Muscle layer of duodenum (tissue), 2 donors: ENCODE results near the gene RNASE7.

Experiments
- H3K27ac ChIP-seq: one replicate; pipeline ENCODE4 v1.7.0; 2013; ENCODE audit warnings: mild to moderate bottlenecking, low read length
- H3K27me3 ChIP-seq: one replicate; pipeline ENCODE4 v1.7.0; 2013; ENCODE audit warnings: low read depth, mild to moderate bottlenecking, control low read depth, low read length
- H3K36me3 ChIP-seq, 2 donors: one replicate each; pipeline ENCODE4 v1.7.0; 2013; ENCODE audit warnings: low read length in 2 of 2, control low read depth in 1 of 2, mild to moderate bottlenecking in 1 of 2; ENCODE audit not compliant: insufficient read depth in 2 of 2, control insufficient read depth in 1 of 2
- H3K4me1 ChIP-seq, 2 donors: one replicate each; pipeline ENCODE4 v1.7.0; 2013; ENCODE audit warnings: low read length in 2 of 2, mild to moderate bottlenecking in 2 of 2, control low read depth in 1 of 2, moderate library complexity in 1 of 2; ENCODE audit not compliant: insufficient read depth in 2 of 2, control insufficient read depth in 1 of 2
- H3K4me3 ChIP-seq, 2 donors: one replicate each; pipeline ENCODE4 v1.7.0; 2013; ENCODE audit warnings: low read length in 2 of 2, low read depth in 1 of 2, mild to moderate bottlenecking in 1 of 2
- H3K9me3 ChIP-seq, 2 donors: one replicate each; pipeline ENCODE4 v1.7.0; 2013; ENCODE audit warnings: low read length in 2 of 2, control low read depth in 1 of 2, mild to moderate bottlenecking in 1 of 2; ENCODE audit not compliant: control insufficient read depth in 1 of 2
- donor health status: healthy.

The RNASE7 gene

DNA sequence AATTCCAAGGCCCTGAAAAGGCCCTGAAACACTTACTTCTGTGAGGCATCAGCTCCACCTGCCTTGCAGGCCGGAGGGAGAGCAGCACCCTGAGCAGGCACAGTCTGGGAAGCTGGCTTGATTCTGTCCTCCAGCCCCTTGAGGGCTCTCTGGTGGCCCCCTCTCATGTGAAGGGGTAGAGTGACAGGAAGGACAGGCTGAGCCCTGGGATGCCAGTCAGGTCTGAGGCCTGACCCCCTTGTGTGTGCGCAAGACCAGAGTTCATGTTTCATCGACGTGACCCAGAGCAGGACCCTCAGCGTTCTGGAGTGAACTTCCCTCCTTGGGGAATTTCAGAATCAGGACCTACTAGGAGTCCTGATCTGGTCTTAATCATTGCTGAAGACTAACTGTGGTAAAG is 16.7 kb downstream of the RNASE7 start:
- H3K27ac ChIP-seq, result no peak overlapping the region
- H3K27me3 ChIP-seq, result no peaks in the 10 kb centered on the region
- no peak overlapping the region for H3K4me3 ChIP-seq
- no peaks in the 10 kb centered on the region for H3K9me3 ChIP-seq
- H3K4me1 ChIP-seq, result no peaks in the 10 kb centered on the region
- no peaks in the 10 kb centered on the region for H3K36me3 ChIP-seq

GRCh38 chr14:21059842-21060613 is 17.9 kb downstream of the RNASE7 start:
- Histone ChIP-seq H3K27ac (no peak overlapping the region), H3K4me1 (no peaks in the 10 kb centered on the region), H3K9me3 (no peaks in the 10 kb centered on the region), H3K36me3 (no peaks in the 10 kb centered on the region), H3K4me3 (no peak overlapping the region), H3K27me3 (no peaks in the 10 kb centered on the region)

DNA sequence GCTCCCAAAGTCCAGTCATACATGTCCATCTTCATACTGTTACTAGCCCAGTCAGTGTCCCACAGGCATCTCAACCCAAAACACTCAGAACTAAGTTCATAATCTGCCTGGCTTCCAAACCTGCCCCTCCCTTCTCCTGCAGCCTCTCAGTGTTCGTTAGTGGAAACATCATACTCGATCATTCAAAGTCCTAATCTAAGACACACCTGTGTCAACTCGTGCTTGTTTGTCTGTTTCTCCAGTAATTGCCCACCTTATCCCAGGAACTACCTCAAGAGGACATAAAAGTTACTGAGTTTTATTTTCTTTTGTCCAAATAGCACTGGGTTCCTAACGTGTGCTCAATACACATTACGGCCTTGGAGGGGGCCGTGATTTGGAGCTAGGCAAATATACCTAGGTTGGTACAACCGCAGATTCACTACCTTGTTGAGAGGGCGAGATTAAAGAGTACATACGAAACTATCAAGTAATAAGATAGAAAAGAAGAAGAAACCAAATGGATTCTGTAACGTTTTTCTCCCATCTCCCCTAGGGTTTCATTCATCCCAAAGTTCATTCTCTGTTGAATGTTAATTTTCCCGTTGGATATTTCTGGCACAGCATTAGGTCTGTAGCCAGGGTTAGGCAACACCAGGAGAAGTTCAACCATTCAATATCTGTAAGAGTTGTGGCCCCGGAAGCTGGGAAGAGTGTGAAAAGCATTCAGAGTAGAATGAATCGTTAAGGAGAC is 18.6 kb downstream of the RNASE7 start:
- H3K4me3 ChIP-seq, result no peak overlapping the region
- H3K27me3 ChIP-seq, result no peaks in the 10 kb centered on the region
- no peaks in the 10 kb centered on the region for H3K4me1 ChIP-seq
- H3K36me3 ChIP-seq, result no peaks in the 10 kb centered on the region
- H3K27ac ChIP-seq, result no peak overlapping the region
- H3K9me3 ChIP-seq, result no peaks in the 10 kb centered on the region

DNA sequence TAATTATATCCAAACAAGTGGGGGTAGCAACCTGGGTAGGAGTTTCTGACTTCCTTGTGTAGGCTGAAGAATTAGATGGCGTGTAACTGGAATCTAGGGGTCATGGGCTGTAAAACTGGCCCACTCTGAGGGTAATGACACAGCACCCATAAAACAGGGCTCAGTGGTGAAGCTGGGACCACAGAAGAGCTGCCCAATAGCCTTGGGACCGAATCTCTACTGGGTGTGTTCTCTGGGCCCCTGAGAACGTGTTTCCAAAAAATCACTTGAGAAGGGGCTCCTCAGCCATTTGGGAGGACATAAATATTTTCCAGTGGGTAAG is 19.1 kb downstream of the RNASE7 start:
- Histone ChIP-seq H3K27me3 (no peaks in the 10 kb centered on the region), H3K27ac (no peak overlapping the region), H3K4me3 (no peak overlapping the region), H3K36me3 (no peaks in the 10 kb centered on the region), H3K9me3 (no peaks in the 10 kb centered on the region), H3K4me1 (no peaks in the 10 kb centered on the region)

- Histone ChIP-seq H3K4me3 (no peak overlapping the region), H3K27me3 (no peaks in the 10 kb centered on the region), H3K4me1 (peaks cover 0 to 3% of the 10 kb centered on the region in 2 donors), H3K27ac (no peak overlapping the region), H3K36me3 (no peaks in the 10 kb centered on the region), H3K9me3 (no peaks in the 10 kb centered on the region)
Observed at GRCh38 chr14:21063479-21063878, 21.3 kb downstream of the RNASE7 start.

DNA sequence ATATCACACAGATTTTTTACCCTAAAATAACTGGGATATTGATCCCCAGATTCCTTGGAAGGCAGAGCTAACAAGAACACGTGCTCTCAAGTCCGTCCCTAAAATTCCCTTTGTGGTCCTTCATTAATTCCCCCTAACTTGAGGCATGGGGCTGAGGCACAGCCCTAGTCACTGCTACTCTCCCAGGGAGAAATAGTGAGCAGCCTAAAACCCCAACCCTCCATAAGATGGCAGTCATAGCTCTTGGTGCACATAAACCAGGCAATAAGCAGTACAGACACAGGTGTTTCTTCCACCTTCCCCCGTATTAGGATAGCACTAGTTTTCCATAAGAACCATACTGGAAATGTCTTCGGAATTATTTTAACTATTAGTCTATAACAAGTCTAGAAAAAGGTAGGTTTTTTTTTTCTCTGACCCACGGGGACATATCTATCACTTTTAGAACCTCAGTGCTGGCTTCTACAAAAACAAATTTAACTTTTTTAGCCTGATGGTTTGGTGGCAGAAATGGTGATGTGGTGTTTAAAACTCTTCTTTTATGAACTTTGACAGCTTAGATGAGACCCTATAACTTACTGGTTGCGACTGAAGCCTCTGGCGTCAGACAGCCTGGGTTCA is 24.8 kb downstream of the RNASE7 start:
- Histone ChIP-seq H3K4me3 (no peak overlapping the region), H3K27me3 (no peaks in the 10 kb centered on the region), H3K36me3 (peaks cover 0 to 7% of the 10 kb centered on the region in 2 donors), H3K9me3 (no peaks in the 10 kb centered on the region), H3K27ac (no peak overlapping the region), H3K4me1 (peaks cover 0 to 22% of the 10 kb centered on the region in 2 donors)

GRCh38 chr14:21068521-21069387 is 26.6 kb downstream of the RNASE7 start:
- Histone ChIP-seq H3K27me3 (no peaks in the 10 kb centered on the region), H3K4me3 (peak overlapping the region; percentile 66 to 93), H3K4me1 (peaks cover 0 to 32% of the 10 kb centered on the region in 2 donors), H3K27ac (peak overlapping the region; percentile 67), H3K36me3 (peaks cover 8 to 12% of the 10 kb centered on the region in 2 donors), H3K9me3 (no peaks in the 10 kb centered on the region)

GRCh38 chr14:21069388-21070082 is 27.4 kb downstream of the RNASE7 start:
- peak overlapping the region; percentile 67 for H3K27ac ChIP-seq
- peak overlapping the region; percentile 66 to 93 for H3K4me3 ChIP-seq
- H3K27me3 ChIP-seq, result no peaks in the 10 kb centered on the region
- H3K36me3 ChIP-seq, result peaks cover 8 to 17% of the 10 kb centered on the region in 2 donors
- no peaks in the 10 kb centered on the region for H3K9me3 ChIP-seq
- peaks cover 0 to 32% of the 10 kb centered on the region in 2 donors for H3K4me1 ChIP-seq

DNA sequence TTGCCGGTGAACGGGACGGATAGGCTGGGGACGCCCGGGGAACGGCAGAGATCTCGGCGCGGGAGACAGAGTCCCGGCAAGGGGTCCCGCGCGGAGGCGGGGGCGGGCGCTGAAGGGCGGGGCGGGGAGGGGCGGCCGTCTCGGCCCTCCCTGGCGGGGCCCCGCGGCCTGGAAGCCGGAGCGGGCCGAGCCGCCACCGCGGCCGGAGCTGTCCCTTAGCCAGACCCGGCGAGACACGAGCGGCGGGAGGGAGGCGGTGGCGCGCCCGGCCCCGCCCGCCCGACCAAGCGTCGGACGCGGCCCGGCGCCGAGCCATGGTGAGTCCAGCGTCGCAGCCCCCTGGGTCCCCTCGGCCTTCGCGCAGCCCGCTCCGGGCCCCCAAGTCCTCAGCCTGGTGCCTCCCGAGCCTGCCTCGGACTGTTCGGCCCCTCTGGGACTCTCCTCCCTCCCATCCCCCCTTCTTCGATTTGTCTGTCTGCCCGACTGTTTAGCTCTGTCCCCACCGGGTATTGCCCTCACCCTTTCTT is 28.0 kb downstream of the RNASE7 start, which contains the start of gene ARHGEF40:
Gene ARHGEF40, plus strand, starts transcription at position 222 of the 527 bp plus-strand sequence. Its CDS starts 93 bp downstream, at position 315.
- peaks cover 11 to 20% of the 10 kb centered on the region in 2 donors for H3K36me3 ChIP-seq
- no peaks in the 10 kb centered on the region for H3K27me3 ChIP-seq
- peaks cover 0 to 32% of the 10 kb centered on the region in 2 donors for H3K4me1 ChIP-seq
- peak within 1 kb of the TSS; percentile 88 to 93 for H3K4me3 ChIP-seq
- H3K9me3 ChIP-seq, result no peaks in the 10 kb centered on the region
- peak within 1 kb of the TSS; percentile 78 for H3K27ac ChIP-seq

DNA sequence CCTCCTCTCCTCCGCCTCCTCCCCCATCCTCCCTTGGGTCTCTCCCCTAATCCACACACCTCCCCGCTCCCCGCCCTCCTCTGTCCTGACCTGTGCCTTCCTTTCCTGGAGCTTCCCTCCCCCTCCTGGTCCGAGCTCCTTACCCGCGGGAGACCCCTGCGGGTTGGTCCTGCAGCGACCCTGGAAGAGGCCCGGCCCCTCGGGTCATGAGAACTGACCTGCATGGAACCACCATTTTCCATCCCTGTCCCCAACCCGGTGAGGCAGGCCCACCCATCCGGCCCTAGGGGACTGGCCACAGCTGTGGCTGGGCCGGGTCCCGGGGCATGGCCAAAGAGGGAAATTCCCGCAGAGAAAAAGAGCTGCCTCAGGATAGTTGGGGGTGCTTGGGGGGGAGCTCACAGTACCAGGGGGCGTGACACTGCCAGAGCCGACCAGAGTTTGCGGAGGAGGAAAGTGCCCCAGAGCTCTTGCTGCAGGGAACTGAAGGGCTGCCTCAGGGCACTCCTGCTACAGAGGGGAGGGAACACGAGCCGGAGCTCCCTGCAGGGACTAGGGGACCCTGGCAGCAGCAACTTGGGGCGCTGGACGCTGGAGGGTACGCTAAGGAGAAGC is 28.6 kb downstream of the RNASE7 start:
- Histone ChIP-seq H3K27me3 (no peaks in the 10 kb centered on the region), H3K4me1 (peaks cover 0 to 32% of the 10 kb centered on the region in 2 donors), H3K27ac (peak overlapping the region; percentile 78)

More for the DNA sequence above, 28.6 kb downstream of the RNASE7 start:
- Histone ChIP-seq H3K36me3 (peaks cover 14 to 26% of the 10 kb centered on the region in 2 donors), H3K4me3 (peak overlapping the region; percentile 88 to 93), H3K9me3 (no peaks in the 10 kb centered on the region)
